Dermis microvascular lymphatic vessel endothelial cell (primary cell): ENCODE results near the gene EPDR1. TPM values are rescaled to one million over a fixed set of nuclear protein-coding genes. Genes with fewer than 3 reads are reported as not detected.

Experiments used
- DNase-seq, 2 donors: peaks; one replicate each; pipeline versions ENCODE4 v3.0.0 to v3.0.0-alpha.2; 2010; ENCODE audit warnings: low read depth in 2 of 2
- total RNA-seq: library from RNA; depleted of rRNA; stranded (reverse); fragments of >200 nt; gene quantifications from 2 replicates; pipeline ENCODE4 v1.2.1, GENCODE V29; 2014

Gene EPDR1
- total RNA-seq, 1 donor from 2014 or later: 3.7 TPM

GRCh38 chr7:37977243-37977642, 56.8 kb downstream of the EPDR1 start:
- DNase-seq: no peak

- DNase-seq: no peak
Observed at GRCh38 chr7:37981664-37982063, 61.2 kb downstream of the EPDR1 start.

GRCh38 chr7:37982423-37982822, 62.0 kb downstream of the EPDR1 start:
- DNase-seq: no peak

GRCh38 chr7:37984750-37985390, 64.4 kb downstream of the EPDR1 start:
- no peak for DNase-seq

- DNase-seq: no peak
Observed at GRCh38 chr7:37986908-37987330, 66.5 kb downstream of the EPDR1 start.

- DNase-seq: no peak
Observed at GRCh38 chr7:37987732-37988131, 67.3 kb downstream of the EPDR1 start.

GRCh38 chr7:37988721-37989650, 68.5 kb downstream of the EPDR1 start:
- DNase-seq: no peak

- DNase-seq: no peak
Observed at GRCh38 chr7:37990337-37990736, 69.9 kb downstream of the EPDR1 start.

- no peak for DNase-seq
Observed at GRCh38 chr7:37993060-37993501, 72.6 kb downstream of the EPDR1 start.

GRCh38 chr7:37999673-38000072, 79.2 kb downstream of the EPDR1 start:
- no peak for DNase-seq

GRCh38 chr7:38000272-38000671, 79.8 kb downstream of the EPDR1 start:
- no peak for DNase-seq

Other genes starting within 250 kb of the EPDR1 start
- 0.13 TPM in 2 replicates for gene GPR141, start 236.9 kb upstream of the EPDR1 start, total RNA-seq
- gene NME8, start 72.0 kb upstream of the EPDR1 start, total RNA-seq: not detected in 2 replicates
- not detected in 2 replicates for gene SFRP4, start 3.8 kb upstream of the EPDR1 start, total RNA-seq